Mesothelial cell of epicardium (in vitro differentiated cells): Measurements from ENCODE around the gene DOCK8. TPM values are rescaled to one million over a fixed set of nuclear protein-coding genes. Genes with fewer than 3 reads are reported as not detected.

Source experiments
- DNase-seq, 2 experiments: peaks; one replicate each; pipeline ENCODE4 v3.0.0; 2021; ENCODE audit warnings: low spot score in 2 of 2; ENCODE audit not compliant: unreplicated experiment in 2 of 2
- H3K27ac Mint-ChIP-seq: 2 replicates; pipeline ENCODE4 v1.8.0; 2021; ENCODE audit warnings: mixed read lengths
- H3K27me3 Mint-ChIP-seq: 2 replicates; pipeline ENCODE4 v1.8.0; 2021; ENCODE audit warnings: low read depth, mixed read lengths
- H3K36me3 Mint-ChIP-seq: 2 replicates; pipeline ENCODE4 v1.8.0; 2021; ENCODE audit warnings: mixed read lengths
- H3K4me1 Mint-ChIP-seq: 2 replicates; pipeline ENCODE4 v1.8.0; 2021; ENCODE audit warnings: mixed read lengths
- H3K4me3 Mint-ChIP-seq: 2 replicates; pipeline ENCODE4 v1.8.0; 2021; ENCODE audit warnings: mild to moderate bottlenecking, moderate library complexity, mixed read lengths
- H3K9me3 Mint-ChIP-seq: 2 replicates; pipeline ENCODE4 v1.8.0; 2021; ENCODE audit warnings: mixed read lengths
- total RNA-seq: library from RNA; stranded (reverse); gene quantifications from 3 replicates; pipeline ENCODE4 v1.2.1, GENCODE V29; 2021
- TF ChIP-seq, protein P1 (sequence below): fragments of 200-600 bp; sonication (generic); IDR thresholded peaks from one replicate; pipeline ENCODE4 v1.5.0; 2021; ENCODE audit warnings: antibody characterized with exemption; ENCODE audit not compliant: unreplicated experiment

DOCK8 gene
- total RNA-seq, 1 donor from 2014 or later: 8.9 TPM

DNA sequence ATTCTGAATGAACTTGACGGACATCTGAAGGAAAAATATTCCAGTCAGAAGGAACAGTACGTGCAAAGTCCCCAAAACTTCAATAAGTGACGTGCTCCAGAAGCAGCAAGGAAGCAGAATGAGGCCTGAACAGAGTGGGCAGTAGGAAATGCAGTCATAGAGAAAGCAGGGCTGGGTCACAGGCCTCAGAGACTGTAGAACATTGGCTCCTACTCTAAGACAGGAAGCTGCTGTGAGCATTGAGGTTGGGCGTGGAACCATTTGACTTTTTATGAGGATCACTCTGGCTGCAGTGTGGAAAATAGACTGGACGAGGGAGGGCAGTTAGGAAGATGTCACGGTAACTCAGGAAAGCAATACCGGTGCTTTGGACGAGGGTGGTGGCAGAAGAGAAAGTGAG is 64.0 kb downstream of the DOCK8 start:
- DNase-seq: no peak
- Mint-ChIP-seq H3K36me3 (no peaks in the 10 kb centered on the region), H3K27me3 (no peaks in the 10 kb centered on the region), H3K4me3 (no peak overlapping the region), H3K9me3 (no peaks in the 10 kb centered on the region), H3K4me1 (peaks cover 8% of the 10 kb centered on the region), H3K27ac (no peak overlapping the region)
- TF ChIP-seq, protein P1, sequence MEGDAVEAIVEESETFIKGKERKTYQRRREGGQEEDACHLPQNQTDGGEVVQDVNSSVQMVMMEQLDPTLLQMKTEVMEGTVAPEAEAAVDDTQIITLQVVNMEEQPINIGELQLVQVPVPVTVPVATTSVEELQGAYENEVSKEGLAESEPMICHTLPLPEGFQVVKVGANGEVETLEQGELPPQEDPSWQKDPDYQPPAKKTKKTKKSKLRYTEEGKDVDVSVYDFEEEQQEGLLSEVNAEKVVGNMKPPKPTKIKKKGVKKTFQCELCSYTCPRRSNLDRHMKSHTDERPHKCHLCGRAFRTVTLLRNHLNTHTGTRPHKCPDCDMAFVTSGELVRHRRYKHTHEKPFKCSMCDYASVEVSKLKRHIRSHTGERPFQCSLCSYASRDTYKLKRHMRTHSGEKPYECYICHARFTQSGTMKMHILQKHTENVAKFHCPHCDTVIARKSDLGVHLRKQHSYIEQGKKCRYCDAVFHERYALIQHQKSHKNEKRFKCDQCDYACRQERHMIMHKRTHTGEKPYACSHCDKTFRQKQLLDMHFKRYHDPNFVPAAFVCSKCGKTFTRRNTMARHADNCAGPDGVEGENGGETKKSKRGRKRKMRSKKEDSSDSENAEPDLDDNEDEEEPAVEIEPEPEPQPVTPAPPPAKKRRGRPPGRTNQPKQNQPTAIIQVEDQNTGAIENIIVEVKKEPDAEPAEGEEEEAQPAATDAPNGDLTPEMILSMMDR: no peak

DNA sequence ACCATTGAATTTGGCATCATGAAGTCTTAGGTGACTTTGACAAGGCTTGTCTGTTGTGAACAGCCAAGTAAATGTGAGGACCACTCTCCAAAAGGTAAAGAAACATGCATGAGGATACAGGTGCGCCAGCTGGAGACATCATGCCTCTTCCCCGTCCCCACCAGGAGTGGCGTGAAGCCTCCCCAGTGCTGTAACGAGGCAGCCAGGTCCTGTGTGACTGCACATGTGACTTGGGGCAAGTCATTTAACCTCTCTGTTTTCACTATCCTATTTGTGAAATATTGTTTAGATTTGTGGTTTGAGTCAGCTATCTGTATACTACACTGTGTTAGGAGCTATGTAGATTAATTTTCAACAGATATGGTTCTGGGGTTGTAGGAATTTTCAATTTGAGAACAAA is 65.0 kb downstream of the DOCK8 start:
- peaks cover 8% of the 10 kb centered on the region for H3K4me1 Mint-ChIP-seq
- H3K9me3 Mint-ChIP-seq: no peaks in the 10 kb centered on the region
- H3K27me3 Mint-ChIP-seq: no peaks in the 10 kb centered on the region
- no peaks in the 10 kb centered on the region for H3K36me3 Mint-ChIP-seq
- H3K4me3 Mint-ChIP-seq: no peak overlapping the region
- H3K27ac Mint-ChIP-seq: no peak overlapping the region
- TF ChIP-seq, protein P1: no peak
- no peak for DNase-seq

DNA sequence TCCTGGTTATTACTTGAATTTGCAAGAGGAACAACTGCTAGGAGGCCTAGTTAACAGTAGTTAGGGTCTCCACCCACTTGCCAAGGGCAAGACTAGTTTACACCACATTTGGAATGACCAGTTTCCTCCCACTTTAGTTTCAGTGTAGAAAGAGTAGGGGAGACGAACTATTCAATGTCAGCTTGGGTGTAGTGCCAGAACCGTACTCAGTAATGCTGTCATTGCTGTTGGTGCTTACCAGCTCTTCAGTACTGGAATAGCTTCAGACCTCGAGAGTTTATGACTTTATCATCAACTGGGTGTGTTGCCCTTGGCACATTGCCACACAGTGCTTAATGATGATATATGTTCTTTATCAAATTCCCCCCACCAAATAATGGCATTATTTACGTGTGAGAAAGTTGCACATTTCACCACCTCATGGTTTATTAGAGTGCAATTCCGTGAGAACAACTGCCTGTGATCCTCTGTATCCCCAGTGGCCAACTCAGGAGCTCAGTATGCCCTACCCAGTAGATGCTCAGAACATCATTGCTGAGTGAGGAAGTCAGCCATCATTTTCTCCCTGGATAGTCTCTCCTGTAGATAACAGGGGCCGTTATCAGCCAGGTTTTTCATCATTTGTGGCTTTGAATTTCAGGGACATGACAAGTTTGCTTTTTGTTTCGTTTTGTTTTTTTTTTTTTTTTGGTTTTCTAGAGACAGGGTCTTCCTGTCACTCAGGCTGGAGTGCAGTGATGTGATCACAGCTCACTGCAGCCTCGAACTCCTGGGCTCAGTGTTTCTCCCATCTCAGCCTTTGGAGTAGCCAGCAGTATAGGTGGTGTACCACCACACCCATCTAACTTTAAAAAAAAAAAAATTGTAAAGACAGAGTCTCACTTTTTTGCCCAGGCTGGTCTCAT is 67.3 kb downstream of the DOCK8 start:
- Mint-ChIP-seq H3K4me3 (no peak overlapping the region), H3K27ac (no peak overlapping the region), H3K27me3 (no peaks in the 10 kb centered on the region), H3K4me1 (peaks cover 13% of the 10 kb centered on the region), H3K9me3 (no peaks in the 10 kb centered on the region), H3K36me3 (no peaks in the 10 kb centered on the region)
- TF ChIP-seq, protein P1: no peak
- no peak for DNase-seq

DNA sequence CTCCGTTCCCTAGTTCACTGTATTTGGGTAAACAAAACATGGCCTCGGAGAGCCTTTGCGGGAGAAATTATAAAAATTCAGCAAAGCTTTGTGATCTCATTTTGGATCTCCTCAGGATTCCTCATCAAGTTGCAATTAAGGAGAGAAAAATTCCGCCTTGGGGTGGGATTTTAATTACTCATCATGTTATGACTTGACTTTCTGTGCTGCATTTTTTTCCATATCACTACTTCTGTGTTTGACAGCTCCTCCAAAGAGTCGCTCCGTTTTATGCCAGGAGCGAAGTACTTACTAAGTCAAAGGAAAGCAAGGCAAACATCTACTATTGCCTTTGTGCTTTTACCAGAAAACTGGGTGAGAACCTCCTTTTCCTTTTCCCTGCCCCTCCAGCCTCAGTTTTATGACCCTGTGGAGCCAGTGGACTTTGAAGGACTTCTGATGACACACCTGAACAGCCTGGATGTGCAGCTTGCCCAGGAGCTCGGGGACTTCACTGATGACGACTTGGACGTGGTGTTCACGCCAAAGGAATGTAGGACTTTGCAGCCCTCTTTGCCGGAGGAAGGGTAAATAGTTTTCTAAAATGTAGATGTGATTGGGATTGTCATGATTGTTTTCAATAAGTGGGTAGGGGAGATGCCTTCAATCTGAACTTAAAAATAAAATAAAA is 71.5 kb downstream of the DOCK8 start:
- TF ChIP-seq, protein P1: no peak
- Mint-ChIP-seq H3K27ac (no peak overlapping the region), H3K4me1 (peaks cover 23% of the 10 kb centered on the region), H3K36me3 (no peaks in the 10 kb centered on the region), H3K27me3 (no peaks in the 10 kb centered on the region), H3K9me3 (no peaks in the 10 kb centered on the region), H3K4me3 (no peak overlapping the region)
- DNase-seq: no peak

DNA sequence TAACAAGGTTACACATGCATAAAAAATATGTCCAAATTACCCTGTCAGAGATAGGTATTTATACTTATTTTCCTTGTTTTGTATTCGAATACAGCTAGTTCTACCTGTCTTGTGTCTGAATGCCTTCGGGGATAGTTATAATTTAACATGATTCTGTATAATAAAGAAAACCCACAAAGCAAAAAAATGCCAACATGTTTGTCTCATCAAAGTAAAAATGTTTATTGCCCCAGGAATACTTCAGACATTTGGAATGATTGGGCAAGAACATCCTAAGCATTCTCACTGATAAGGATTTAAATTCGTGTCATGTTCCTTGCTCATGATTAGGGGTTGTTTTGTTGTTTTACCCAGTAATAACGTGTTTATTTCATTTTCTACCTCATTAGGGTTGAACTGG is 74.5 kb downstream of the DOCK8 start:
- no peak for DNase-seq
- Mint-ChIP-seq H3K36me3 (no peaks in the 10 kb centered on the region), H3K4me3 (no peak overlapping the region), H3K4me1 (peaks cover 15% of the 10 kb centered on the region), H3K9me3 (no peaks in the 10 kb centered on the region), H3K27me3 (peaks cover 2% of the 10 kb centered on the region), H3K27ac (no peak overlapping the region)
- TF ChIP-seq, protein P1: no peak
